GM21737 (cell line): ENCODE measurements around the gene IGLON5.

Source experiments
- ATAC-seq: cut with Tn5 transposase; IDR thresholded peaks from one replicate; pipeline ENCODE4 v1.9.1; 2021; ENCODE audit warnings: mild to moderate bottlenecking, moderate library complexity; ENCODE audit not compliant: unreplicated experiment

The IGLON5 gene

GRCh38 chr19:51337861-51338562, 26.6 kb downstream of the IGLON5 start:
- no peak for ATAC-seq

- ATAC-seq: peak; percentile 45
Measured at GRCh38 chr19:51338563-51339312, 27.3 kb downstream of the IGLON5 start.

- no peak for ATAC-seq
Measured at GRCh38 chr19:51339313-51339686, 27.9 kb downstream of the IGLON5 start.

- peak; percentile 66 for ATAC-seq
Measured at GRCh38 chr19:51339687-51340656, 28.5 kb downstream of the IGLON5 start.

- ATAC-seq: no peak
Measured at GRCh38 chr19:51341066-51341465, 29.6 kb downstream of the IGLON5 start.

GRCh38 chr19:51341976-51342580, 30.6 kb downstream of the IGLON5 start, which contains the start of gene VSIG10L:
VSIG10L (minus strand) TSS chr19:51342139; CDS start chr19:51342124, 15 bp downstream.
- no peak for ATAC-seq

- no peak for ATAC-seq
Measured at GRCh38 chr19:51342631-51343569, 31.5 kb downstream of the IGLON5 start.

- ATAC-seq: no peak
Measured at GRCh38 chr19:51345076-51345620, 33.7 kb downstream of the IGLON5 start.

GRCh38 chr19:51346742-51347141, 35.3 kb downstream of the IGLON5 start:
- ATAC-seq: no peak

- no peak for ATAC-seq
Measured at GRCh38 chr19:51347209-51347928, 35.9 kb downstream of the IGLON5 start.

- no peak for ATAC-seq
Measured at GRCh38 chr19:51351266-51351990, 40.0 kb downstream of the IGLON5 start.

GRCh38 chr19:51352783-51353360, 41.4 kb downstream of the IGLON5 start:
- ATAC-seq: no peak

GRCh38 chr19:51354103-51354741, 42.8 kb downstream of the IGLON5 start:
- ATAC-seq: no peak

- no peak for ATAC-seq
Measured at GRCh38 chr19:51354742-51355148, 43.3 kb downstream of the IGLON5 start.

- ATAC-seq: no peak
Measured at GRCh38 chr19:51356159-51356801, 44.8 kb downstream of the IGLON5 start.

- ATAC-seq: no peak
Measured at GRCh38 chr19:51357952-51358351, 46.5 kb downstream of the IGLON5 start.

GRCh38 chr19:51359294-51359693, 47.9 kb downstream of the IGLON5 start:
- no peak for ATAC-seq
